Neural crest cell (in vitro differentiated cells): ENCODE data around the gene NDUFV2. TPM values are rescaled to one million over a fixed set of nuclear protein-coding genes. Genes with fewer than 3 reads are reported as not detected.
A peak's percentile ranks its signal among the peaks of the same experiment; 100 is the strongest.

ENCODE experiments used
- DNase-seq: peaks from one replicate; pipeline ENCODE4 v3.0.0; 2021; ENCODE audit warnings: low read depth, mixed read lengths, low spot score
- H3K27ac Mint-ChIP-seq: one replicate; pipeline ENCODE4 v1.8.0; 2021; ENCODE audit warnings: mild to moderate bottlenecking, mixed read lengths; ENCODE audit not compliant: unreplicated experiment
- H3K27me3 Mint-ChIP-seq: 2 replicates; pipeline ENCODE4 v1.8.0; 2021; ENCODE audit warnings: low read depth, mild to moderate bottlenecking, mixed read lengths
- H3K36me3 Mint-ChIP-seq: 2 replicates; pipeline ENCODE4 v1.8.0; 2021; ENCODE audit warnings: low read depth, mild to moderate bottlenecking, mixed read lengths
- H3K4me1 Mint-ChIP-seq: 2 replicates; pipeline ENCODE4 v1.8.0; 2021; ENCODE audit warnings: mixed read lengths
- H3K4me3 Mint-ChIP-seq: one replicate; pipeline ENCODE4 v1.8.0; 2021; ENCODE audit warnings: mild to moderate bottlenecking, mixed read lengths
- H3K9me3 Mint-ChIP-seq: 2 replicates; pipeline ENCODE4 v1.8.0; 2021; ENCODE audit warnings: mixed read lengths
- CTCF ChIP-seq: fragments of 200-600 bp; sonication (generic); conservative IDR thresholded peaks from 2 replicates; pipeline ENCODE4 v1.5.0; 2021; ENCODE audit warnings: antibody characterized with exemption, mild to moderate bottlenecking
- total RNA-seq: library from RNA; stranded (reverse); gene quantifications from 2 replicates; pipeline ENCODE4 v1.2.1, GENCODE V29; 2021

The NDUFV2 gene
- total RNA-seq, 1 donor from 2014 or later, result 144 TPM

- peak; percentile 46 for DNase-seq
- peak overlapping the region; percentile 96 for H3K4me3 Mint-ChIP-seq
- peaks cover 43% of the 10 kb centered on the region for H3K4me1 Mint-ChIP-seq
- H3K36me3 Mint-ChIP-seq, result peaks cover 4% of the 10 kb centered on the region
- H3K27ac Mint-ChIP-seq, result peak overlapping the region; percentile 88
- no peak for TF ChIP-seq CTCF
- H3K27me3 Mint-ChIP-seq, result peaks cover 3% of the 10 kb centered on the region
- H3K9me3 Mint-ChIP-seq, result no peaks in the 10 kb centered on the region
Measured at GRCh38 chr18:9137168-9138066, 34.9 kb downstream of the NDUFV2 start.

- Mint-ChIP-seq H3K27me3 (peaks cover 3% of the 10 kb centered on the region), H3K4me1 (peaks cover 52% of the 10 kb centered on the region), H3K36me3 (peaks cover 2% of the 10 kb centered on the region), H3K27ac (no peak overlapping the region), H3K4me3 (peak overlapping the region; percentile 31), H3K9me3 (no peaks in the 10 kb centered on the region)
- DNase-seq, result no peak
- TF ChIP-seq CTCF, result no peak
Measured at GRCh38 chr18:9139400-9140039, 37.0 kb downstream of the NDUFV2 start.

- Mint-ChIP-seq H3K4me1 (peaks cover 50% of the 10 kb centered on the region), H3K4me3 (peak overlapping the region; percentile 45), H3K9me3 (no peaks in the 10 kb centered on the region), H3K27me3 (peaks cover 3% of the 10 kb centered on the region), H3K36me3 (peaks cover 2% of the 10 kb centered on the region), H3K27ac (no peak overlapping the region)
- DNase-seq, result no peak
- no peak for TF ChIP-seq CTCF
Measured at GRCh38 chr18:9140381-9140780, 37.9 kb downstream of the NDUFV2 start.

- no peak for TF ChIP-seq CTCF
- Mint-ChIP-seq H3K4me3 (peak overlapping the region; percentile 42), H3K27me3 (peaks cover 3% of the 10 kb centered on the region), H3K4me1 (peaks cover 45% of the 10 kb centered on the region), H3K36me3 (peaks cover 2% of the 10 kb centered on the region), H3K27ac (no peak overlapping the region), H3K9me3 (no peaks in the 10 kb centered on the region)
- DNase-seq, result no peak
Measured at GRCh38 chr18:9140984-9141383, 38.5 kb downstream of the NDUFV2 start.

- no peaks in the 10 kb centered on the region for H3K9me3 Mint-ChIP-seq
- peaks cover 21% of the 10 kb centered on the region for H3K4me1 Mint-ChIP-seq
- H3K27ac Mint-ChIP-seq, result no peak overlapping the region
- H3K27me3 Mint-ChIP-seq, result no peaks in the 10 kb centered on the region
- no peak for TF ChIP-seq CTCF
- no peak for DNase-seq
- no peak overlapping the region for H3K4me3 Mint-ChIP-seq
- no peaks in the 10 kb centered on the region for H3K36me3 Mint-ChIP-seq
Measured at GRCh38 chr18:9146224-9146623, 43.7 kb downstream of the NDUFV2 start.
